Breast epithelium (tissue), 3 donors: Measurements from ENCODE around the gene DKK2.
A peak's percentile ranks its signal among the peaks of the same experiment; 100 is the strongest.

Experiments used
- POLR2AphosphoS5 ChIP-seq, 3 donors: sonication (generic); formaldehyde crosslinking; IDR thresholded peaks; one replicate each; pipeline ENCODE4 v1.6.1; 2017; ENCODE audit warnings: antibody characterized with exemption in 3 of 3
- TF ChIP-seq, protein P1 (sequence below), 3 donors: fragments of 450-650 bp; IDR thresholded peaks; one replicate each; pipeline ENCODE4 v1.5.1; 2016 to 2017; ENCODE audit warnings: antibody characterized with exemption in 3 of 3, mild to moderate bottlenecking in 3 of 3, moderate library complexity in 3 of 3

DNA sequence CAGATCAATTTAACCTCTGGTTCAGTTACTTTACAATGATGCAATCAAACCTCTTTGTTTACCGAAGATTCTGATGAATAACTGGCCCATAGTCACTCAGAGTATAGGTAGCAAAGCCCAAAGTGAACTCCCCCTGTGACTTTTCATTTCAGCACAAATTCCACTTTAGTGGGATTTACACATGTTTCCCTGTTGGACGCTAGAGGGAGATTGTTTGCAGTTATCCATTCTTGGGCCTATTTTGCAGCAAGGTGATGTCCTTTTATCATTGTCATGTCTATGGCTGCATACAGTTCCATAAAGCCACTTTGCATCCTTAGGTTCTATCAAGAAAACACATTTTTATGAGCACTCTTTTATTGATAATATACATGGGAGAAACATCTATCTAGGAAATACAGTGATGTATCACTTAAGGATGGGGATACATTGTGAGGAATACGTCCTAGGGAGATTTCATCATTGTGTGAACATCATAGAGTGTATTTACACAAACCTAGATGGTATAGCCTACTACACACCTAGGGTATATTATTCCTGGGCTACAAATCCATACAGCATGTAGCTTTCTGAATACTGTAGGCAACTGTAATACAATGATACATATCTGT, 14.5 kb upstream of the DKK2 start:
- TF ChIP-seq, protein P1, sequence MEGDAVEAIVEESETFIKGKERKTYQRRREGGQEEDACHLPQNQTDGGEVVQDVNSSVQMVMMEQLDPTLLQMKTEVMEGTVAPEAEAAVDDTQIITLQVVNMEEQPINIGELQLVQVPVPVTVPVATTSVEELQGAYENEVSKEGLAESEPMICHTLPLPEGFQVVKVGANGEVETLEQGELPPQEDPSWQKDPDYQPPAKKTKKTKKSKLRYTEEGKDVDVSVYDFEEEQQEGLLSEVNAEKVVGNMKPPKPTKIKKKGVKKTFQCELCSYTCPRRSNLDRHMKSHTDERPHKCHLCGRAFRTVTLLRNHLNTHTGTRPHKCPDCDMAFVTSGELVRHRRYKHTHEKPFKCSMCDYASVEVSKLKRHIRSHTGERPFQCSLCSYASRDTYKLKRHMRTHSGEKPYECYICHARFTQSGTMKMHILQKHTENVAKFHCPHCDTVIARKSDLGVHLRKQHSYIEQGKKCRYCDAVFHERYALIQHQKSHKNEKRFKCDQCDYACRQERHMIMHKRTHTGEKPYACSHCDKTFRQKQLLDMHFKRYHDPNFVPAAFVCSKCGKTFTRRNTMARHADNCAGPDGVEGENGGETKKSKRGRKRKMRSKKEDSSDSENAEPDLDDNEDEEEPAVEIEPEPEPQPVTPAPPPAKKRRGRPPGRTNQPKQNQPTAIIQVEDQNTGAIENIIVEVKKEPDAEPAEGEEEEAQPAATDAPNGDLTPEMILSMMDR (IDR thresholded peaks at IDR 0.05), result peak in 1 of 3 donors; percentile 19
- no peak for TF ChIP-seq POLR2AphosphoS5 (IDR thresholded peaks at IDR 0.05)
